ENCODE measurements around the gene PHF5A.
A peak's percentile ranks its signal among the peaks of the same experiment; 100 is the strongest.

The PHF5A gene

GRCh38 chr22:41468381-41469217 lies at the start of gene PHF5A, which contains the start of gene ACO2:
PHF5A (minus strand) TSS chr22:41468692; CDS start chr22:41468653, 39 bp downstream.
ACO2 (plus strand) TSS chr22:41469117; CDS start chr22:41469147, 30 bp downstream.
- Histone ChIP-seq H3K4me1 (ENCODE audit: low read length) (peaks cover 23% of the 10 kb centered on the region), H3K79me2 (ENCODE audit: low read length) (peaks cover 93% of the 10 kb centered on the region), H3K9me2 (replicated peaks; ENCODE audit: insufficient read depth, low read length) (no peaks in the 10 kb centered on the region), H2AFZ (ENCODE audit: low read length) (peak within 1 kb of the TSS; percentile 83), H3K9me3 (replicated peaks; ENCODE audit: insufficient read depth, low read length) (no peaks in the 10 kb centered on the region), H3K4me2 (ENCODE audit: low read depth, low read length) (peak within 1 kb of the TSS; percentile 97), H3K36me3 (replicated peaks; ENCODE audit: insufficient read depth, low read length) (peaks cover 26% of the 10 kb centered on the region; the same call in 1 of the 2 replicates), H3K27ac (ENCODE audit: low read length) (peak within 1 kb of the TSS; percentile 90), H3F3A (ENCODE audit: insufficient read depth, low read length) (peaks cover 4% of the 10 kb centered on the region), H3K27me3 (replicated peaks; ENCODE audit: insufficient read depth, low read length) (no peaks in the 10 kb centered on the region), H4K20me1 (ENCODE audit: insufficient read depth, low read length) (0 out of 2 replicates have a peak, but pooled peaks cover 12% of the 10 kb centered on the region), H3K9ac (ENCODE audit: low read length) (peak within 1 kb of the TSS; percentile 97), H3K4me3 (ENCODE audit: low read length) (peak within 1 kb of the TSS; percentile 96)
- TF ChIP-seq CTCF (IDR thresholded peaks at IDR 0.05; ENCODE audit: low read length) (no peak), EZH2 (optimal IDR thresholded peaks at IDR 0.05; ENCODE audit: low read depth, low read length) (no peak), EZH2phosphoT487 (IDR thresholded peaks at IDR 0.05; ENCODE audit: low read length) (no peak)
- DNase-seq = peak; percentile 98

- Histone ChIP-seq H3K79me2 (ENCODE audit: low read length) (peaks cover 3% of the 10 kb centered on the region; the same call in 1 of the 2 replicates), H3K4me1 (ENCODE audit: low read length) (no peaks in the 10 kb centered on the region), H3K9ac (ENCODE audit: low read length) (no peak overlapping the region), H4K20me1 (ENCODE audit: insufficient read depth, low read length) (no peaks in the 10 kb centered on the region), H3K4me3 (ENCODE audit: low read length) (no peak overlapping the region), H3K9me3 (replicated peaks; ENCODE audit: insufficient read depth, low read length) (no peaks in the 10 kb centered on the region), H3K27ac (ENCODE audit: low read length) (no peak overlapping the region), H3K4me2 (ENCODE audit: low read depth, low read length) (no peak overlapping the region), H3K27me3 (replicated peaks; ENCODE audit: insufficient read depth, low read length) (no peaks in the 10 kb centered on the region), H3F3A (ENCODE audit: insufficient read depth, low read length) (peaks cover 5% of the 10 kb centered on the region; the same call in 1 of the 2 replicates), H3K36me3 (replicated peaks; ENCODE audit: insufficient read depth, low read length) (no peaks in the 10 kb centered on the region), H3K9me2 (replicated peaks; ENCODE audit: insufficient read depth, low read length) (no peaks in the 10 kb centered on the region), H2AFZ (ENCODE audit: low read length) (no peak overlapping the region)
- DNase-seq = no peak
- no peak for TF ChIP-seq EZH2phosphoT487 (IDR thresholded peaks at IDR 0.05; ENCODE audit: low read length)
- no peak for TF ChIP-seq CTCF (IDR thresholded peaks at IDR 0.05; ENCODE audit: low read length)
- no peak for TF ChIP-seq EZH2 (optimal IDR thresholded peaks at IDR 0.05; ENCODE audit: low read depth, low read length)
Observed at GRCh38 chr22:41518048-41518347, 49.5 kb upstream of the PHF5A start.

GRCh38 chr22:41517172-41518047 lies 48.9 kb upstream of the PHF5A start:
- no peak for DNase-seq
- H3K9me2 ChIP-seq (replicated peaks; ENCODE audit: insufficient read depth, low read length) = no peaks in the 10 kb centered on the region
- peaks cover 5% of the 10 kb centered on the region; the same call in 1 of the 2 replicates for H3F3A ChIP-seq (ENCODE audit: insufficient read depth, low read length)
- no peak overlapping the region for H3K9ac ChIP-seq (ENCODE audit: low read length)
- no peaks in the 10 kb centered on the region for H3K9me3 ChIP-seq (replicated peaks; ENCODE audit: insufficient read depth, low read length)
- TF ChIP-seq EZH2 (optimal IDR thresholded peaks at IDR 0.05; ENCODE audit: low read depth, low read length) = no peak
- TF ChIP-seq CTCF (IDR thresholded peaks at IDR 0.05; ENCODE audit: low read length) = peak; percentile 70
- H3K27ac ChIP-seq (ENCODE audit: low read length) = no peak overlapping the region
- H3K4me1 ChIP-seq (ENCODE audit: low read length) = no peaks in the 10 kb centered on the region
- no peak overlapping the region for H3K4me3 ChIP-seq (ENCODE audit: low read length)
- H3K36me3 ChIP-seq (replicated peaks; ENCODE audit: insufficient read depth, low read length) = no peaks in the 10 kb centered on the region
- H3K27me3 ChIP-seq (replicated peaks; ENCODE audit: insufficient read depth, low read length) = no peaks in the 10 kb centered on the region
- no peaks in the 10 kb centered on the region for H4K20me1 ChIP-seq (ENCODE audit: insufficient read depth, low read length)
- no peak overlapping the region for H2AFZ ChIP-seq (ENCODE audit: low read length)
- no peak overlapping the region for H3K4me2 ChIP-seq (ENCODE audit: low read depth, low read length)
- peaks cover 3% of the 10 kb centered on the region; the same call in 1 of the 2 replicates for H3K79me2 ChIP-seq (ENCODE audit: low read length)

Measured in MM.1S (cell line).